NCI-H2107 treated with DMSO at 0.1 percent for 48 hours (cell line): ENCODE results near the gene ZNF438.

ENCODE experiments used
- DNase-seq: peaks from one replicate; lab custom pipeline; 2025; ENCODE audit not compliant: unreplicated experiment; lab: John Stamatoyannopoulos, UW

ZNF438 gene

DNA sequence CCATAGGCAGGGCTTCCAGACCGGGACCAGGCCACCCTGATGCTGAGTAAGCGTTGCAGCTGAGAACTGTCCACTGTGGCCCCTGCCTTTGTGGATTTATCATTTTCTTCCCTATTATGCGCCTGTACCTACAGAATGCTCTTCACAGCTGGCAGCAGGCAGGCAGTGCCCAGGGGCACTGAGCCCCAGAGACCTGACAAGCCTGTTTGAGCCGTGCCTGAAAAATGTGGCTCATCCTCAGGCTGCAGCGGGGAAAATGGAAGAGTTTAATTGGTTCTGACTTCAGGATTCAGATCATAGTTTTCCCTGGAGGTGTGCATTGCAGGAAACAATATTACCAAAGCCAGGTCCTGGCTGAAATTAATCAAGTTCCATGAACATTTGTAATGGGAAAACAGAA, 200.2 kb downstream of the ZNF438 start:
- no peak for DNase-seq

DNA sequence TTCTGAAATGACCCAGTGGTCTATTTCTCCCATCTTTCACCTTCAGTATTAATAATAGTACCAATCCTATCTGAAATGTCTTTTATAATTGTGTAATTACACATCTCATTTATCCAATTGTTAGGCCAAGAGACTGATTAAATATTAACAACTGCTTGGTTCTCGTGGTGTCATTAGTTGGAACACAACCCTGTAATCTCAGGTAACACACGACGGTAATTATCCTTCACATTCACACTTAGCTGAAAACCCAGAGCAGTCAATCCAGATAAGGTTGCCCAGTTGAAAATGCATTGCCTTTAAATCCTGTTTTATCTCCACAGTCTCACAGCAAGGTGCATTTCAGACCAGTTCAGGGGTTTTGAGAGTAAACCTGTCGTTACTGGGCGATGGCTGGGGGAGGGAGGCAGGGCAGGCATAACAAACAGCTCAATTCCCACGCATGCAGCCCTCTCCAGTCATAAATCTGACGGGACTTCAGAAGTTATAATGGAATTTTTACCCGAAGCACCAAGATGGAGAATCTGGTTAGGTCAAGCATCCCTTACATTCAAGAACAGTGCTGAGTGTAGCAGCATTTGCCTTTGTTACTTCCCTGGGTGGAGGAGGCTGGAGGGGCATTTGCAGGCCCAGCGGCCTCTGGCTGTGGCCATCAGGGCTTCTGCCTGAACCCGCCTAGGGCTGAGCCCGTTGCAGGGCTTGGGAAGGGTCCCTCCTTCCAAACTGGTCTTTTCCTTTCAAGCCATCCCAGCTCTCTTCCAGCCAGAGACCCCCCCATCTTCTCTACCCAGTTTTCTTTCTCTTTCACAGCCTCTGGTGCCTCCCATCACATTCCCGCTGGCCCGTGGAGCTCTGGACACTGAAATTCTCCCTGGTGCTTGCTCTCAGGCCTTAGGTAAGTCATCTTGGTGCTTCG, 201.1 kb downstream of the ZNF438 start:
- no peak for DNase-seq

DNA sequence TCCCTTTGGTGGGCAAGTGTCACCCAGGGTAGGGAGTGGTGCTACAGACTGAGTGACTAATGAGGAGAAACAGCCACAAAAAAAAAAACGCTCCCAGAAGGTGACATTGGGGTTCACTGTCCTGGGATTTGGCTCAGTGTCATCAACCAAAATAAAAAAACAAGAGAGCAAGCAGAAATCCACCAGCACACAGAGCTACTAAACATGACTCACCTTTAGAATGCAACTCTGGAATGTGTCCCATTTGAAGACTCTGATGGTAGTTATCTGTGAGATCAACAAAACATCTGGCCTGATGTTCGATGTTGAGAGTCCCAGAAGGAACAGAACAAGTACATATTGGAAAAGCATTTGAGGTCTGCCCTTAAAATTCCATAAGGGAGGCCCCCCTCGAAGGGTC, 201.8 kb downstream of the ZNF438 start:
- no peak for DNase-seq

DNA sequence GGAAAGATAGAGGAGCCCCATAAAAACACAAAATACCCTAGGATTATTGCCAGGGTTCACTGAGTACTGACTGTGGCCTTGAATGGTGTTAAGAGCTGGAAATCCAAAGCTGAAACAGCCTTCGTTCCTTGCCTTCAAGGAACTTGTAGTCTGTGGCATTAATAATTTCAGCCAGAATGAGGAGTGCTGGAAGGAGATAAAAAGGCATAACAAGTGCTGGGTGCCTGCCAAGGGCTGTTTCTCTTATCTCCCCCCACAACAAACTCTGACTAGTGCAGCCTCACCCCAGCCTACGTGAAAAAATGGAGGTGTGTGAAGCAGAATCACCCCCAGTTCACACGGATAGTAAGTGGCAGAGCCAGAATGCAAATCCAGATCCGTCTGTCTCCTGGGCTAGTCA, 203.0 kb downstream of the ZNF438 start:
- DNase-seq, result no peak

DNA sequence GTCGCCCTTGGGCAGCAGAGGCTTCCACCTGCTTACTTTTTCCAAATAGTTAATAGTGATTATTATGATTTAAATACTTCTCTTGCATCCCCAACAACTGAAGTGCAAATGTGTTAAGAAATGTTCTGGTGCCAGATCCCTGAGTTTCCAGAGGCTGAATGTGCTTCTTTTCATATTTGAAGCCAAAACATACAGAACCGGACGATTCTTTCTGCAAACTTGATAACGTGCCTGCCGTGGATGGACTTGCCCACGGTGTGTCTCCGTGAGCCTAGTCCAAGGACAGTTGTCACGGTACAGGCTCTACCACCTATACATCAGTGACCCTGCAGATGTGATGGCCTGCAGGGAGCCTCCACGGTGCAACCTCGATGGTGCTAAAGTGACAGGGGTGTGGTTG, 203.5 kb downstream of the ZNF438 start:
- DNase-seq, result no peak

DNA sequence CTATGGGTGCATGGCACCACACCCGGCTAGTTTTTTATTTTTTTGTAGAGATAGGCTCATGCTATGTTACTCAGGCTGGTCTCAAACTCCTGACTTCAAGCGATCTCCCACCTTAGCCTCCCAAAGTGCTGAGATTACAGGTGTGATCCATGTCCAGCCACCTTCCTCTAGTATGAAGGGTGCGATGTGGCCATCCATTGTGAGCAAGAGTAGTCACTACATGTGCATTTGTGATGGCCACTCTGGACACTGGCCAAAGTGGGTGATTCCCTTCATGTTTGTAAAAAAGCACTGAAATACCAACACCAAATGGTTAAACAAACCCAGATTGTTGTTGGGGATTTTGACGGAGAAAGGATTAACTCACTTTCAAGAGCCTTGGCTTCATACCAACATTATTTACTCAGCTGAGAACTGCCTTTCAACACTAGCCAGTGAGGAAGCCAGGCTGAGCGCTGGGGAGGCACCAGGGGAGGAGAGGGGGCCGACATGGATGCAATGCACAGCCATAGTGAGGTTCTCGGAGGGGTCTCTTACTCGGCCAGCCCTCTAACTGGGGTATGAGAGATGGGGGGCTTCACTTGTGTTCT, 204.0 kb downstream of the ZNF438 start:
- no peak for DNase-seq

DNA sequence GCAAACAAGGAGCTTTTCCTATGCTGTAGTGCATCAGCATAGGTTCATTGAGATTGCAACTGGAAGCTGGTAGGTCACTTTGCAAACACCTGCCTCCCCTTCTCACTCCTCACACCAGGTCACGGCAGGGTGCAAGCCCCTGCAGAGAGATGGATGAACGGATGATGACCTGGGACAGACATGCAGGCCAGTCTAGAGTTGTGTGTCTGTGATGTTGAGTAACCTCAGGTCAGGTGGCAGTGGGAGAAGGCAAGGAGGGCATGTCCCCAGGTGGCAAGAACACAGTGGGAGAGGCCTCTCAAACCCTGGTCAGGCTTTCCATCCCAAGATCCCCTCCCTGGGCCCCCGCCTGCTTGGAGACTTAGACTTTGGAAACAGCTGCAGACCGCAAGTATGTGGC, 205.0 kb downstream of the ZNF438 start:
- no peak for DNase-seq

DNA sequence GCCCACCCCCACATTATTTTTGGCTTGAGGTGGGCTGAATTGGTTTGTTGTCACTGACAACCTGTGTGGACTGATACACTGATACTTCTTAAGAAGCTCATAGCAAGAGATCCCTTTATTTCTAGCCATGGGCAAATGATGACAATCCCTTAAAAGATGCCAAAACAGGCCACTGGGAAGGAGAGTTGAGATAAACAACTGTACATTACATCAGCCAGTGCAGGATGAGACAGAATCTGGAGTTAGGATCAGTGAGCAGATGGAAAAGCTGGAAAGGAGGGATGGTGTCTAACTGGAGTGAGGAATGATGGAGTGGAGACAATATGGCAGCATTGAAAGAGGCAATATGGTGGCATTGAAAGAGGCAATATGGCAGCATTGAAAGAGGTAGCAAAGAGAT, 206.2 kb downstream of the ZNF438 start:
- DNase-seq, result no peak

DNA sequence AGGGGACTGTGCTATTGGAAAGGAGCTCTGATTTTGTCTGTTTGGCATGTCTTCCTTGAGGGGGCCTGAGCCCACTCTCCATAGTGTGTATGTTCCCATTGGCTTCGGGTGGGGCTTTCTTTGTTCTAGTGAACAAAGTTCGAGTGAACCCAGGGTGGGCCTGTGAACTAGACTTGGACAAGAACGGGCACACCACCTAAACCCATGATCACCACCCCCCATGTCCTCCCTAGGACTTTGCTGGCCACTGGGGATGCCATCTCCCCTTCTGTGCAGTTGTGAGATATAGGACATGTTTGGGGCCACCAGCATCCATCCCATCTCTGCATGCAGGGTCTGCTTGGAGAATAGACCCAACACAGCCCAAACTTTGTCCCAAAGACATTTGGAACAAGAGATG, 206.6 kb downstream of the ZNF438 start:
- DNase-seq, result no peak

DNA sequence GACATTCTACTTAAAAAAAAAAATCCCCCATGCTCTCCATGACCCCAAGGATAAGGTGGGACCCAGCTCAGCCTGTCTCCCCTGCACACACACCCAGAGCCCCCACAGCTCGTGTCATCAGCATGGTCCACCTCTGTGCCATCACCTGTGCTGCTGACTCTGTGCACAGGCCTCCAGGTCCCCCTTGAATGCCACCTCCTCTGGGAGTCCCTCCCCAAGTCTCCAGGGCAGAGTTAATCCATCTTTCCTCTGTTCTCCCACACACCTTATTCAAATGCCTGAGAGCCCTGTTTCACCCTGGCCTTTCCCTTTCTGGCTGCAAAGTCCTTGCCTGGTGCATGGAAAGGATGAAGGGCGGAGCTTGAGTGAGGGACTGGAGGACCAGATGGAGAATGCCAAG, 208.0 kb downstream of the ZNF438 start:
- no peak for DNase-seq

DNA sequence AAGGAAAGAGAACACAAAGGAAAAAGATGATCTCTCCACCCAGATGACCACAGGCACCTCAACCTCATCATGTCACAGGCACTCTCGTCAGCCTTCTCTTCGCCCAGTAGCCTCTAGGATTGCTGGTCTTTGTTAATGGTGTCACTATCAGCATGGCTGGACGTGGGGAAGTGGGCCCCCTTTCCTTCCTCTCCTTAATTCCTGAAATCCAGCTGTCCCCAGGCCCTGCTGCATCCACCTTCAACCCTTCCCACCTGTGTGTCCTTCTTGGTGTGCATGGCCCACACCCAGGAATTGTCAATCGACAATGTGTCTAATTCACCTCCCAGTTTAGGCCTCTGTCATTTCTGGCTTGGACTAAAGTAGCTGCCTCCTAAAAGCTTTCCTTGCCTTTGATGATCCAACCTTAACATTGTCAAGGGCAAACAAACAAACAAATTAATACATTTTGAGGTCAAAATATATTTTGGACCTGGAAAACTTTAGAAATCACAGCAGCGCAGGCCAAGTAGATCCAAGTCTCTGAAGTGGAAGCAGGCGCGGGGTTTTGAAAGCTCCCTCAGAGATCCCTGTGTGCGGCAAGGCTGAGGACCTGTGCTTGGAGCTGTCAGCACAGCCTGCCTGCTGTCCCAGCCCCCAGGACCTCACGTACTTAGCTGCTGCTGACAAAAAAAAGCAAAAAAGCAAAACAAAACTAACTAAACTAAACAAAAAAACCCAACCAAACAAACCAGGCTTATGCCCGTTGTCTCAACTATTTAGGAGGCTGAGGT, 208.8 kb downstream of the ZNF438 start:
- DNase-seq, result no peak

DNA sequence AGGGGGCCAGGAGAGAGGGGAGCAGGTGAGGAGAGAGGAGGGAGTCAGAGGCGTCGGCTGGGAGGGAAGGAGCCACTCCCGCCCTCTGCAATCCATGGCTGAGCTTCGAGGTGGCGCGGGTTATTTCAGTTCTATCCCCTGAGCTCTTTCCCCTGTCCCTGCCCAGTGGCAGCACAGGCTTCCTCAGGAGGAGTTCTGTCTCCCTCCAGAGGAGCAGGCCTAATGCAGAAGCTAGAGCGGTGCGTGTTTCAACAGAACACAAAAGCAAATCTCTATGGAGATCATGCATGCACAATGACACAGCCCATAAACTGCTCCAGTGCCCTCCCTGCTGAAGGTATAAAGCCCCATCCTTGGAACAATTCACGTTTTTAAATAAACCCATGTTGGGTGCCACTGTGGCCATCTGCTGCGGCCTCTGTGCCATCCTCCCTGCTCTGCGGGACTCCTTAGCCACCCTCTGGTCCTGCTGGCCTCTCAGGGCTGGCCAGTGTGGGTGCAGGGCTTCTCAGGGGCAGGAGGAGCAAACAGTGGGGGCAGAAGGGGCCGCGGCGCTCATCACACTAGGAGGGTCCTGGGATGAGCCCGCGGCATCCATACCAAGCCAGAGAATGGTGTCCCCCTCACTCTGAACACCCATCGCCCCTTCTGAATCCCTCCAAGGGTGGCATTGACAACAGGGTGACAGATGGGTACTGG, 209.5 kb downstream of the ZNF438 start:
- DNase-seq, result no peak

DNA sequence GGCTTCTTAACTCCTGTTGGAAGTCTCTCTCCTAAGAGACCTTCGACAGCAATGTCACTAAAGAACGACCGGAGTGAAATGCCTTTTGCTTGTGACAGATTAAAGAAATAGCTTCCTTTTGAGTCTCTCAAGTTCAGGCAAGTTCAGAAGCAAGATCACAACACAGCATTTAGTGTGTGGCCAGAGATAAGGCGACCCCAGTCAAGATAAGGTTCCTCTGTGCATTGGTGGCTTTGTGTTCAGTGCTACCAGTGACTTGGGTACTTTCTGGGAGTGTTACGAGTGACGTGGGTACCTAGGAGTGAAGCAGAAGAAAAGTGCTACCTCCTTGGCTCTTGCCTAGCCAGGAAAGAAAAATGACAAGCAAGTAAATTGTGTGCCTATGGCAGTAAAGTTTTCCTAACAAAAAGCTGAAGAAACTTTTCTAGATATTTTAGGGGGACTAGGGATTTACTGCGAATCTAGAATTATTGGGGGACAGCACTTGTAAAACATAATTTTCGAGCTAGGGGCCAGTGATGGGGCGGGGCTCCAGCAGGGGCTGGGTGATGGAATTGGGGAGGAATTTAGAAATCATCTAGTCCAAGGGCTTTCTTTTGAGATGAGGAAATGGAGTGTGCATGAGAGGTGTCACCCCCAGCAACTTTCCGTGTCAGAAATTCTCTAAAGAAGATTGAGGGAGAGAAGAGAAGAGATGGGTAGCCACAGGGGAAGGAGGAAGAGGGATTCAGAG, 210.2 kb downstream of the ZNF438 start:
- no peak for DNase-seq

DNA sequence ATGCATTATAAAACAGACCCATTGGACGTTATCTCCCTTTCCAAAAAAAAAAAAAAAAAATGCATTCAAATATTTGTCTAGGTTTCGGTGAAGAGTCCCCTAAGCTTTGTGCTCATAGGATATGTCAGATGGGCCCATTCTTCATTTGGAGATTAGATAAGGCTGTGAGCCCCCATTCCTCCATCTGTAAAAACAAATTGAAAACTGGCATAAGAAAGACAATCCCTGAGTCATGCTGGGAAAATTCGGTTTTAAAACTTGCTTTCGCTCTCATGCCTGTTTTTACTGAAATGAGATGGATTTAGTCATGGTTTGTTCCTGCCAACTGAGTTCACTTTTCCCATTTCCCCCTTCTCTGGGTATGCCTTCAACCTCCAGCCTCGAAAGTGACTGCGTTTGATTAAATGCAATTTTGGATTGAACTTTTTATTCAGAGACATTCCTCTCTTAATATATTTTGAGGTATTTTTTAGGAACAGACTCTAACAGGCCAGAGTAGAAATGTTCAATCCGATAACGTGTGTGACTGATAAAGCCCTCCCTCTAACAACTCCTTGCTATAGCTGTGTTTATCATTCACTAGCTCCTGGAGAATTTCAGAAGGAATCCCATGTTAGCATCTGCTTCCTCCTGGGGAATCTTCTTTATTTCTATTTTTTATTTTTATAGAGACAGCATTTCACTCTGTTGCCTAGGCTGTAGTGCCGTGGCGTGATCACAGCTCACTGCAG, 211.2 kb downstream of the ZNF438 start:
- no peak for DNase-seq

DNA sequence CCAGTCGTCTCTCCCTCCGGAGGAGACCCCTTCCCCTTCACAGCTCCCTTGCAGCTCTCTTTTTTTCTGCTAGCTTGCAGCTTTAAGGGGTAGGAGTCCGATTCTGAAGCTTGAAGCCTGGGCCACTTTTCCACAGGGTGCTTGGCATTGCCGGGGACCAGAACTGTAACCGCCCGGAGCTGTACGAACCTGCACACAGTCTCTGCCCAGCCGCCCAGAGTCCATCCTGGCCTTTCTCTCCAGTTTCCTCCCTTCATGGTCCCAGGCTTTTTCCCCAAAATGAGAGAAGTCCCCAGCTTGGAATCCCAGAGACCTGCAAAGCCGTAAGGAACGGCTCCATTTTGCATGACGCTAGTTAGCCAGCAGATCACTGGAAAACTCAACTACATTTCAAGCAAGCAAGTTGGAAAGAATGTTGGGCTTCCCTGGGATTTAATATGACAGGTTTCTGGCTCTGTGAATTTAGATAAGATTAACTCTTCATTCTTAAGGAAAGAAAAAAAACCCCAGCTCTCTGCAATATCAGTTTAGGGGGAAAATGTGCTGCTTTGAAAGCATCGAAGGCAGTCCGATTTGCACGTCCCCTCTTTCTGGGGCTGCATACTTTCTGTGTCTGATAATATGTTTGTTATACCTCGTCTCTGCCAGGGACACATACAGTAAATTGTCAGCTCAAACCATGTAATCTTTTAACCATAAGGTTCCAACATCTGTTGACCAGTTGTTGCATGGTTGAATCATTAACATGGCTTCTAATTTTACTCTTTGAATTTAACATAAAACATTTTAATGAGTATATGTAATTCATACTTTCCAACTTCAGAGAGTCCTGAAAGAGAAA, 212.1 kb downstream of the ZNF438 start:
- DNase-seq, result no peak

DNA sequence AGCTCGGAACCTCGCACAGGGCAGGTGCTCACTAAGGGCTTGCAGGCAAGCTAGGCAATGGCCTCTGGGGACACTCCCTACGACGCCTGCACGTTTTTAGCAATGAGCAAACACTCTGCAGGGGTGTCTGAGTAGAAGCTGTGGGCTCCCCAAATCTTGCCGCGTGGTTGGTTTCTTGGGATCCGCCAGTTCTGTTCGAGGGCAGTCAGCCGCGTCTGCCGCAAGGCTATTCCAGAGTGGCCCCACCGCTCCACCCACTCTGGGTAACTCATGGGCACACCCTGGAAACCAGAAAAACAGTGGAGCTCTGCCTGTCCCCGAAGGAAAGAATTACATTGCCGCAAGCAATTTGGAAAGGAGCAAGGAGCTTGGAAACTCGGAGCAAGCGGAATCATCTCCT, 212.8 kb downstream of the ZNF438 start:
- DNase-seq, result no peak

DNA sequence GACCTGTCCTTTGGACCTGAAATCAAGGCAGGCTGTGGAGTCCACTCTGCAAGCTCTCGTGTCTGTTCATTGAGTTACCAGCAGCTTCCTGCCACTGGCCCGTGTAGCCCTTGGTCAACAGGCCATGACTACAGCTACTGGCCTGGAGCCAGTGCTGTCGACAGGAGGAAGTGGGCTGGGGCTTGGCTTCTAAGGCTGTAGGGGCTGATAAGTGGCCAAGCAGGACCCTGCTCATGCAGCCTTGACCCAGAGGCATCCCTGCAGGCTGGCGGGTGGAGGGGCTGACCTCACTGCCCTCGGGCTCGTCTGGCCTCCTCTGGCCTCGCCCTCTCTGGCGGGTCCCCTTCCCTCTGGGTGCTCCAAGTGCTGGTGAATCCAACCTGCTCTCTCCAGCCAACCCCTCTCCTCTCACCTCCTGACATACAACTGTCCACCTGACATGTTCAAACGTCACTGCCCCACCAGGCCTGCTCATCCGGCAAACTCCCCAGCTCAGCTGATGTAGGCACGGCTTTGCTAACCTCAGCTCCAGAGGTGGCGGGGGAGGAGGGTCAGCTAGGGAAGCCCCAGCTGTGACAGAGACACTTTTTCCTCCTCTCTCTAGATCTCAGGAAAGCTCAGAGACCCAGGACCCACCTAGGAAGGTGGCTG, 213.5 kb downstream of the ZNF438 start:
- no peak for DNase-seq

DNA sequence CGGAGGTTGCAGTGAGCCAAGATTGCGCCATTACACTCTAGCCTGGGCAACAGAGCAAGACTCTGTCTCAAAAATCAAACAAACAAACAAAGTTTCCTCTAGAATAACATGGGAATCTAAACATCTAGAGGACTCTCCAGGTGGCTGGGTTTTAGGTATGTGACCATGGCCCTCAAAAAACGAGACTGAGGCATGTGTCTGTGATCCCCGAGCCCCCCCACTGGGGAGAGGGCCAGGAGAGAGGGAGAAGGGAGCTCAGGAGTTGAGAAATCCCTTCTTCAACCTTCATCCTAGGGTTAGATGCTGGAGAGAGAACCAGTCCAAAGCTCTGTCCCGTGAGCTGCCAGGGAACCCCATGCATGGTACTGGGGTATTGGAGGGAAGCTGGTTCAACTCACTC, 214.1 kb downstream of the ZNF438 start:
- no peak for DNase-seq

DNA sequence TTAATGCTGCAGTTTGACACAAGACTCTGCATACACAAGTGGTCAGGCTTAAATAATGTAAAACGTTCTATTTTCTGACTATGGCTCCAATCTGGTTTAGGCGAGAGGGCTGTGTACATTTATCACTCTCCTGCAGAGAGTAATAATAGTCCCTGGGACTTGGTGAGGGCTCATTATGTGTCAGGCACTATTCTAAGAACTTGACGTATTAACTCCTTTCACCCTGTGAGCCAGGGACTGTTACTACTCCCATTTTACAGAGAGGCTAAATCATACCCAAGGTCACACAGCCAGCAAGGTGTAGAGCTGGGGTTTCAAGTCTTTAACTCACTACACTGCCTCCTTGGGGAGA, 214.9 kb downstream of the ZNF438 start:
- no peak for DNase-seq
